GM12878 (cell line): Measurements from ENCODE around the gene ADGRE1.

Source experiments
- BRCA1 ChIP-seq: IDR thresholded peaks from 2 replicates; pipeline ENCODE4 v1.6.1; 2011; ENCODE audit warnings: low read depth, low read length, improper control_type of control experiment
- DPF2 ChIP-seq: fragments of 450-650 bp; IDR thresholded peaks from 2 replicates; pipeline ENCODE4 v1.6.1; 2017; ENCODE audit warnings: mild to moderate bottlenecking
- FOS ChIP-seq: IDR thresholded peaks from 3 replicates; pipeline ENCODE4 v1.6.1; 2011; ENCODE audit warnings: borderline replicate concordance; ENCODE audit not compliant: insufficient read length; ENCODE audit errors: extremely low read depth
- GABPA ChIP-seq: IDR thresholded peaks from 2 replicates; pipeline ENCODE4 v1.6.1; 2014; ENCODE audit warnings: antibody characterized with exemption, low read depth, mild to moderate bottlenecking, inconsistent platforms
- NFXL1 ChIP-seq: fragments of 450-650 bp; IDR thresholded peaks from 2 replicates; pipeline ENCODE4 v1.6.1; 2017; ENCODE audit warnings: antibody characterized with exemption, mild to moderate bottlenecking, borderline replicate concordance
- NRF1 ChIP-seq: conservative IDR thresholded peaks from 2 replicates; pipeline ENCODE4 v1.6.1; 2011; ENCODE audit warnings: mild to moderate bottlenecking, low read depth, low read length, improper control_type of control experiment
- PRDM15 ChIP-seq: fragments of 450-650 bp; formaldehyde crosslinking; IDR thresholded peaks from 2 replicates; pipeline ENCODE4 v1.4.0; 2020; ENCODE audit warnings: mild to moderate bottlenecking, moderate library complexity
- RAD21 ChIP-seq: IDR thresholded peaks from 2 replicates; pipeline ENCODE4 v1.6.1; 2011; ENCODE audit warnings: mild to moderate bottlenecking, low read depth, low read length, moderate library complexity; ENCODE audit not compliant: insufficient read depth
- SKIL ChIP-seq: fragments of 450-650 bp; IDR thresholded peaks from 2 replicates; pipeline ENCODE4 v1.6.1; 2017; ENCODE audit warnings: mild to moderate bottlenecking, low read depth, inconsistent platforms; ENCODE audit not compliant: poor library complexity, severe bottlenecking
- SREBF2 ChIP-seq: IDR thresholded peaks from 2 replicates; pipeline ENCODE4 v1.6.1; 2012; ENCODE audit warnings: mild to moderate bottlenecking, low read length
- SRF ChIP-seq, 2 experiments: IDR thresholded peaks; 2 replicates each; pipeline ENCODE4 v1.6.1; 2011; ENCODE audit warnings: low read depth in 2 of 2, low read length in 2 of 2, mild to moderate bottlenecking in 1 of 2, moderate library complexity in 1 of 2
- TARDBP ChIP-seq: IDR thresholded peaks from 2 replicates; pipeline ENCODE4 v1.6.1; 2016; ENCODE audit warnings: borderline replicate concordance
- TF ChIP-seq, protein P1 (sequence below), 3 experiments: IDR thresholded peaks in 2 of 3; conservative IDR thresholded peaks in 1 of 3; 2 replicates each; pipeline ENCODE4 v1.5.1; 2011; ENCODE audit warnings: low read depth in 3 of 3, low read length in 3 of 3, mild to moderate bottlenecking in 3 of 3, control low read depth in 2 of 3, moderate library complexity in 2 of 3, inconsistent platforms in 1 of 3, mixed read lengths in 1 of 3; ENCODE audit not compliant: control insufficient read depth in 2 of 3, insufficient read depth in 1 of 3; ENCODE audit errors: extremely low read depth in 1 of 3
- TF ChIP-seq, protein P2 (sequence below): IDR thresholded peaks from 2 replicates; pipeline ENCODE4 v1.6.1; 2012; ENCODE audit warnings: low read depth, low read length, improper control_type of control experiment

DNA sequence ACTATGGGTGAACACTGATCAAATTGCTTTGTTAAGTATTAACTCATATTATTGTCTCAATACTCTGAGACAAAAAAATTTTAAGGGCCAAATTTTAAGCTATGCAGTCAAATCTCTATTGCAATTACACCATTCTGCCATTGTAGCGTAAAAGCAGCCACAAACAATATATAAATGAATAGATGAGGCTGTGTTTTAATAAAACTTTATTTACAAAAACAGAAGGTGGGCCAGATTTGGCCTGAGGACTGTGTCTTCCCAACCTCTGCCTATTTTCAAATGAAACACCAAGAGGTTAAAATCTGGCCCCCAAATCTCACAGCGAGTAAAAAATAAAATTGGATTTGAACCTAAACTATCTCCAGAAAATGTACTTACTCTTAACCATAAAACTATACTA lies 82.1 kb downstream of the ADGRE1 start:
- TF ChIP-seq RAD21 (no peak), DPF2 (no peak), TARDBP (no peak), SRF (IDR thresholded peaks at IDR 0.05; ENCODE audit: low read depth in 2 of 2, low read length in 2 of 2) (no peak), SKIL (no peak), NFXL1 (no peak), GABPA (no peak), NRF1 (no peak), SREBF2 (no peak), BRCA1 (no peak), PRDM15 (CRISPR knock-in tag) (no peak), FOS (no peak)
- TF ChIP-seq, protein P1, sequence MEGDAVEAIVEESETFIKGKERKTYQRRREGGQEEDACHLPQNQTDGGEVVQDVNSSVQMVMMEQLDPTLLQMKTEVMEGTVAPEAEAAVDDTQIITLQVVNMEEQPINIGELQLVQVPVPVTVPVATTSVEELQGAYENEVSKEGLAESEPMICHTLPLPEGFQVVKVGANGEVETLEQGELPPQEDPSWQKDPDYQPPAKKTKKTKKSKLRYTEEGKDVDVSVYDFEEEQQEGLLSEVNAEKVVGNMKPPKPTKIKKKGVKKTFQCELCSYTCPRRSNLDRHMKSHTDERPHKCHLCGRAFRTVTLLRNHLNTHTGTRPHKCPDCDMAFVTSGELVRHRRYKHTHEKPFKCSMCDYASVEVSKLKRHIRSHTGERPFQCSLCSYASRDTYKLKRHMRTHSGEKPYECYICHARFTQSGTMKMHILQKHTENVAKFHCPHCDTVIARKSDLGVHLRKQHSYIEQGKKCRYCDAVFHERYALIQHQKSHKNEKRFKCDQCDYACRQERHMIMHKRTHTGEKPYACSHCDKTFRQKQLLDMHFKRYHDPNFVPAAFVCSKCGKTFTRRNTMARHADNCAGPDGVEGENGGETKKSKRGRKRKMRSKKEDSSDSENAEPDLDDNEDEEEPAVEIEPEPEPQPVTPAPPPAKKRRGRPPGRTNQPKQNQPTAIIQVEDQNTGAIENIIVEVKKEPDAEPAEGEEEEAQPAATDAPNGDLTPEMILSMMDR (IDR thresholded peaks at IDR 0.05 in 2 of 3, conservative IDR thresholded peaks at IDR 0.05 in 1 of 3; ENCODE audit: control insufficient read depth in 2 of 3, extremely low read depth in 1 of 3, insufficient read depth in 1 of 3, low read depth in 3 of 3, low read length in 3 of 3): no peak
- TF ChIP-seq, protein P2, sequence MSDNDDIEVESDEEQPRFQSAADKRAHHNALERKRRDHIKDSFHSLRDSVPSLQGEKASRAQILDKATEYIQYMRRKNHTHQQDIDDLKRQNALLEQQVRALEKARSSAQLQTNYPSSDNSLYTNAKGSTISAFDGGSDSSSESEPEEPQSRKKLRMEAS: no peak
